ENCODE results near the gene SLC2A4.

SLC2A4 gene

GRCh38 chr17:7279448-7279847, 2.1 kb upstream of the SLC2A4 start:
- DNase-seq (ENCODE audit: low spot score): no peak

GRCh38 chr17:7280519-7281073, 922 bp upstream of the SLC2A4 start:
- peak; percentile 85 for DNase-seq (ENCODE audit: low spot score)

- peak; percentile 51 for DNase-seq (ENCODE audit: low spot score)
These were observed 634 bp downstream of the SLC2A4 start for GRCh38 chr17:7281953-7282751.

GRCh38 chr17:7282752-7283321, 1.3 kb downstream of the SLC2A4 start:
- no peak for DNase-seq (ENCODE audit: low spot score)

- DNase-seq (ENCODE audit: low spot score): no peak
These were observed 2.1 kb downstream of the SLC2A4 start for GRCh38 chr17:7283471-7284216.

- DNase-seq (ENCODE audit: low spot score): no peak
These were observed 3.4 kb downstream of the SLC2A4 start for GRCh38 chr17:7284911-7285310.

- DNase-seq (ENCODE audit: low spot score): no peak
These were observed 4.2 kb downstream of the SLC2A4 start for GRCh38 chr17:7285679-7286078.

GRCh38 chr17:7289256-7290032, 7.9 kb downstream of the SLC2A4 start:
- peak; percentile 27 for DNase-seq (ENCODE audit: low spot score)

- DNase-seq (ENCODE audit: low spot score): no peak
These were observed 8.6 kb downstream of the SLC2A4 start for GRCh38 chr17:7290166-7290565.

GRCh38 chr17:7290685-7291084, 9.2 kb downstream of the SLC2A4 start:
- no peak for DNase-seq (ENCODE audit: low spot score)

GRCh38 chr17:7292194-7292593, 10.7 kb downstream of the SLC2A4 start:
- no peak for DNase-seq (ENCODE audit: low spot score)

GRCh38 chr17:7292729-7293128, 11.2 kb downstream of the SLC2A4 start:
- no peak for DNase-seq (ENCODE audit: low spot score)

- no peak for DNase-seq (ENCODE audit: low spot score)
These were observed 11.6 kb downstream of the SLC2A4 start for GRCh38 chr17:7293159-7293558.

- DNase-seq (ENCODE audit: low spot score): peak; percentile 80
These were observed 12.5 kb downstream of the SLC2A4 start for GRCh38 chr17:7293816-7294613.

GRCh38 chr17:7294614-7295153, 13.2 kb downstream of the SLC2A4 start, which contains the start of gene YBX2:
Gene YBX2, minus strand, starts transcription at chr17:7294639. Its CDS starts 139 bp downstream, at chr17:7294500.
- peak; percentile 98 for DNase-seq (ENCODE audit: low spot score)

GRCh38 chr17:7295230-7296180, 14.0 kb downstream of the SLC2A4 start:
- no peak for DNase-seq (ENCODE audit: low spot score)

- peak; percentile 92 for DNase-seq (ENCODE audit: low spot score)
These were observed 14.8 kb downstream of the SLC2A4 start for GRCh38 chr17:7296189-7296861.

GRCh38 chr17:7304179-7304578, 22.7 kb downstream of the SLC2A4 start:
- DNase-seq (ENCODE audit: low spot score): no peak
